Measurements from ENCODE around the gene MDM1.

The MDM1 gene

GRCh38 chr12:68264857-68265256 is 67.3 kb downstream of the MDM1 start:
- no peaks in the 10 kb centered on the region for H3K4me1 ChIP-seq
- no peak overlapping the region for H3K4me3 ChIP-seq
- no peaks in the 10 kb centered on the region for H3K36me3 ChIP-seq (replicated peaks)
- no peak for DNase-seq (ENCODE audit: low spot score in 2 of 2)
- in situ Hi-C loops (cut with MboI; ENCODE audit: low sequenced_read_pairs): no loop called here
- H3K9me3 ChIP-seq: no peaks in the 10 kb centered on the region
- H3K27me3 ChIP-seq (ENCODE audit: low read depth): 0 out of 2 replicates have a peak, but pooled peaks cover 5% of the 10 kb centered on the region

- in situ Hi-C loops (cut with MboI; ENCODE audit: low sequenced_read_pairs): no loop called here
- Histone ChIP-seq H3K36me3 (replicated peaks) (no peaks in the 10 kb centered on the region), H3K9me3 (no peaks in the 10 kb centered on the region), H3K4me1 (no peaks in the 10 kb centered on the region), H3K27me3 (ENCODE audit: low read depth) (0 out of 2 replicates have a peak, but pooled peaks cover 5% of the 10 kb centered on the region), H3K4me3 (no peak overlapping the region)
- no peak for DNase-seq (ENCODE audit: low spot score in 2 of 2)
Observed at GRCh38 chr12:68264158-68264855, 67.9 kb downstream of the MDM1 start.

- Histone ChIP-seq H3K36me3 (replicated peaks) (no peaks in the 10 kb centered on the region), H3K4me3 (no peak overlapping the region), H3K27me3 (ENCODE audit: low read depth) (0 out of 2 replicates have a peak, but pooled peaks cover 2% of the 10 kb centered on the region), H3K9me3 (no peaks in the 10 kb centered on the region), H3K4me1 (no peaks in the 10 kb centered on the region)
- no peak for DNase-seq (ENCODE audit: low spot score in 2 of 2)
- in situ Hi-C loops (cut with MboI; ENCODE audit: low sequenced_read_pairs): no loop called here
Observed at GRCh38 chr12:68263366-68263765, 68.8 kb downstream of the MDM1 start.

GRCh38 chr12:68261896-68262295 is 70.3 kb downstream of the MDM1 start:
- no peaks in the 10 kb centered on the region for H3K4me1 ChIP-seq
- 0 out of 2 replicates have a peak, but pooled peaks cover 2% of the 10 kb centered on the region for H3K27me3 ChIP-seq (ENCODE audit: low read depth)
- no peak for DNase-seq (ENCODE audit: low spot score in 2 of 2)
- in situ Hi-C loops (cut with MboI; ENCODE audit: low sequenced_read_pairs): no loop called here
- H3K4me3 ChIP-seq: no peak overlapping the region
- no peaks in the 10 kb centered on the region for H3K9me3 ChIP-seq
- H3K36me3 ChIP-seq (replicated peaks): no peaks in the 10 kb centered on the region

GRCh38 chr12:68260153-68260552 is 72.0 kb downstream of the MDM1 start:
- in situ Hi-C loops (cut with MboI; ENCODE audit: low sequenced_read_pairs): no loop called here
- no peak for DNase-seq (ENCODE audit: low spot score in 2 of 2)
- H3K36me3 ChIP-seq (replicated peaks): no peaks in the 10 kb centered on the region
- peaks cover 5% of the 10 kb centered on the region; the same call in 1 of the 2 replicates for H3K27me3 ChIP-seq (ENCODE audit: low read depth)
- no peaks in the 10 kb centered on the region for H3K9me3 ChIP-seq
- H3K4me3 ChIP-seq: no peak overlapping the region
- H3K4me1 ChIP-seq: no peaks in the 10 kb centered on the region

GRCh38 chr12:68259318-68259940 is 72.7 kb downstream of the MDM1 start:
- in situ Hi-C loops (cut with MboI; ENCODE audit: low sequenced_read_pairs): no loop called here
- DNase-seq (ENCODE audit: low spot score in 2 of 2): no peak
- Histone ChIP-seq H3K4me1 (no peaks in the 10 kb centered on the region), H3K9me3 (no peaks in the 10 kb centered on the region), H3K27me3 (ENCODE audit: low read depth) (peaks cover 5% of the 10 kb centered on the region; the same call in 1 of the 2 replicates), H3K4me3 (no peak overlapping the region), H3K36me3 (replicated peaks) (no peaks in the 10 kb centered on the region)

- Histone ChIP-seq H3K4me3 (no peak within 1 kb of the TSS), H3K36me3 (replicated peaks) (no peaks in the 10 kb centered on the region), H3K27me3 (ENCODE audit: low read depth) (peaks cover 9% of the 10 kb centered on the region), H3K9me3 (no peaks in the 10 kb centered on the region), H3K4me1 (no peaks in the 10 kb centered on the region)
- no peak for DNase-seq (ENCODE audit: low spot score in 2 of 2)
- in situ Hi-C loops (cut with MboI; ENCODE audit: low sequenced_read_pairs): no loop called here
Observed at GRCh38 chr12:68253504-68253903, 78.7 kb downstream of the MDM1 start, which contains the start of gene IL22. TSS of gene IL22 (minus strand) at chr12:68253604. CDS start at chr12:68253448, 156 bp downstream.

GRCh38 chr12:68252077-68252476 is 80.1 kb downstream of the MDM1 start:
- in situ Hi-C loops (cut with MboI; ENCODE audit: low sequenced_read_pairs): no loop called here
- Histone ChIP-seq H3K4me1 (no peaks in the 10 kb centered on the region), H3K36me3 (replicated peaks) (no peaks in the 10 kb centered on the region), H3K9me3 (no peaks in the 10 kb centered on the region), H3K27me3 (ENCODE audit: low read depth) (peaks cover 9% of the 10 kb centered on the region), H3K4me3 (no peak overlapping the region)
- no peak for DNase-seq (ENCODE audit: low spot score in 2 of 2)

- peaks cover 7% of the 10 kb centered on the region for H3K27me3 ChIP-seq (ENCODE audit: low read depth)
- in situ Hi-C loops (cut with MboI; ENCODE audit: low sequenced_read_pairs): no loop called here
- H3K36me3 ChIP-seq (replicated peaks): no peaks in the 10 kb centered on the region
- H3K4me3 ChIP-seq: no peak overlapping the region
- H3K4me1 ChIP-seq: no peaks in the 10 kb centered on the region
- H3K9me3 ChIP-seq: no peaks in the 10 kb centered on the region
- DNase-seq (ENCODE audit: low spot score in 2 of 2): no peak
Observed at GRCh38 chr12:68250454-68250853, 81.7 kb downstream of the MDM1 start.

- no peak for DNase-seq (ENCODE audit: low spot score in 2 of 2)
- Histone ChIP-seq H3K4me3 (no peak overlapping the region), H3K27me3 (ENCODE audit: low read depth) (peaks cover 6% of the 10 kb centered on the region; the same call in 1 of the 2 replicates), H3K4me1 (no peaks in the 10 kb centered on the region), H3K36me3 (replicated peaks) (no peaks in the 10 kb centered on the region), H3K9me3 (no peaks in the 10 kb centered on the region)
- in situ Hi-C loops (cut with MboI; ENCODE audit: low sequenced_read_pairs): no loop called here
Observed at GRCh38 chr12:68247785-68248184, 84.4 kb downstream of the MDM1 start.

- in situ Hi-C loops (cut with MboI; ENCODE audit: low sequenced_read_pairs): no loop called here
- H3K9me3 ChIP-seq: no peaks in the 10 kb centered on the region
- DNase-seq (ENCODE audit: low spot score in 2 of 2): no peak
- H3K36me3 ChIP-seq (replicated peaks): no peaks in the 10 kb centered on the region
- no peaks in the 10 kb centered on the region for H3K4me1 ChIP-seq
- no peak overlapping the region for H3K4me3 ChIP-seq
- peaks cover 5% of the 10 kb centered on the region; the same call in 1 of the 2 replicates for H3K27me3 ChIP-seq (ENCODE audit: low read depth)
Observed at GRCh38 chr12:68246350-68246749, 85.8 kb downstream of the MDM1 start.

GRCh38 chr12:68245180-68246021 is 86.8 kb downstream of the MDM1 start:
- in situ Hi-C loops (cut with MboI; ENCODE audit: low sequenced_read_pairs): no loop called here
- no peak for DNase-seq (ENCODE audit: low spot score in 2 of 2)
- H3K4me3 ChIP-seq: no peak overlapping the region
- H3K36me3 ChIP-seq (replicated peaks): no peaks in the 10 kb centered on the region
- no peaks in the 10 kb centered on the region for H3K9me3 ChIP-seq
- H3K4me1 ChIP-seq: no peaks in the 10 kb centered on the region
- no peaks in the 10 kb centered on the region; the same call in 1 of the 2 replicates for H3K27me3 ChIP-seq (ENCODE audit: low read depth)

All from HAP-1 (cell line).